CD1c-positive myeloid dendritic cell (primary cell): Measurements from ENCODE around the gene CC2D2B.

ENCODE experiments used
- DNase-seq: peaks from one replicate; pipeline ENCODE4 v3.0.0-alpha.2; 2016; ENCODE audit errors: extremely low spot score

CC2D2B gene

GRCh38 chr10:96073722-96074121 lies 165.9 kb downstream of the CC2D2B start:
- no peak for DNase-seq

GRCh38 chr10:96074776-96075175 lies 167.0 kb downstream of the CC2D2B start:
- no peak for DNase-seq

- no peak for DNase-seq
Measured at GRCh38 chr10:96075977-96076376, 168.2 kb downstream of the CC2D2B start.

- no peak for DNase-seq
Measured at GRCh38 chr10:96077156-96077555, 169.4 kb downstream of the CC2D2B start.

- DNase-seq = no peak
Measured at GRCh38 chr10:96082153-96082552, 174.4 kb downstream of the CC2D2B start.
